ENCODE results near the gene CTPS1. TPM values are rescaled to one million over a fixed set of nuclear protein-coding genes. Genes with fewer than 3 reads are reported as not detected.

Gene CTPS1
- total RNA-seq, 1 donor = 19.2 TPM

DNA sequence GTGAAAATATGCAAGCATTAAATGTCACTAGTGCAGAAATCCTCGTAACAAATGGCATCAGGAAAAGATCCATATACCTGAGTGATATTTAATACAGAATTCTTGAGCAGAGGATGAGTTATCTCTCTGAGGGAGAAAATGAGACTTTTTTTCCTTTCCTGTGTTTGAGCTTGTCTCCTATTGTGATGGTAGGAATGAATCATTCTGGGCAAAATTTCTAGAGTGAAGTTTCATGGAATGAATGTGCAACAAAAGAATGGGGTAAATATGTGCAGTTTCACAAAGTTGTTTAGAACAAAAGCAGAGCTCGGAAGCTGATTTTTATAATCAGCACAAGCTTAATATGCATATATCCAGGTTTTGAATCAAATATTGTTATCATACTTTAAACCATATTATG lies 4.6 kb downstream of the CTPS1 start:
- peaks cover 83% of the 10 kb centered on the region for H3K79me2 ChIP-seq (ENCODE audit: insufficient read depth, low read length)
- H3K36me3 ChIP-seq (ENCODE audit: insufficient read depth, low read length) = peaks cover 52% of the 10 kb centered on the region
- H3K4me3 ChIP-seq (ENCODE audit: insufficient read depth, low read length) = no peak overlapping the region
- H3K27ac ChIP-seq (ENCODE audit: low read depth, low read length) = peak overlapping the region; percentile 55
- H4K20me1 ChIP-seq (ENCODE audit: insufficient read depth, low read length) = peaks cover 21% of the 10 kb centered on the region
- H3K4me2 ChIP-seq (ENCODE audit: insufficient read depth, low read length) = no peak overlapping the region
- H3K9me3 ChIP-seq (ENCODE audit: low read depth, low read length) = no peaks in the 10 kb centered on the region
- TF ChIP-seq, protein P1, sequence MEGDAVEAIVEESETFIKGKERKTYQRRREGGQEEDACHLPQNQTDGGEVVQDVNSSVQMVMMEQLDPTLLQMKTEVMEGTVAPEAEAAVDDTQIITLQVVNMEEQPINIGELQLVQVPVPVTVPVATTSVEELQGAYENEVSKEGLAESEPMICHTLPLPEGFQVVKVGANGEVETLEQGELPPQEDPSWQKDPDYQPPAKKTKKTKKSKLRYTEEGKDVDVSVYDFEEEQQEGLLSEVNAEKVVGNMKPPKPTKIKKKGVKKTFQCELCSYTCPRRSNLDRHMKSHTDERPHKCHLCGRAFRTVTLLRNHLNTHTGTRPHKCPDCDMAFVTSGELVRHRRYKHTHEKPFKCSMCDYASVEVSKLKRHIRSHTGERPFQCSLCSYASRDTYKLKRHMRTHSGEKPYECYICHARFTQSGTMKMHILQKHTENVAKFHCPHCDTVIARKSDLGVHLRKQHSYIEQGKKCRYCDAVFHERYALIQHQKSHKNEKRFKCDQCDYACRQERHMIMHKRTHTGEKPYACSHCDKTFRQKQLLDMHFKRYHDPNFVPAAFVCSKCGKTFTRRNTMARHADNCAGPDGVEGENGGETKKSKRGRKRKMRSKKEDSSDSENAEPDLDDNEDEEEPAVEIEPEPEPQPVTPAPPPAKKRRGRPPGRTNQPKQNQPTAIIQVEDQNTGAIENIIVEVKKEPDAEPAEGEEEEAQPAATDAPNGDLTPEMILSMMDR (IDR thresholded peaks at IDR 0.05; ENCODE audit: extremely low read depth, low read depth, low read length) = no peak
- H3K27me3 ChIP-seq (ENCODE audit: insufficient read depth, low read length) = no peaks in the 10 kb centered on the region
- H2AFZ ChIP-seq (ENCODE audit: low read length) = no peak overlapping the region
- no peak for DNase-seq (ENCODE audit: insufficient read length, low spot score, missing footprints)
- H3K4me1 ChIP-seq (ENCODE audit: insufficient read depth, low read length) = peaks cover 47% of the 10 kb centered on the region

DNA sequence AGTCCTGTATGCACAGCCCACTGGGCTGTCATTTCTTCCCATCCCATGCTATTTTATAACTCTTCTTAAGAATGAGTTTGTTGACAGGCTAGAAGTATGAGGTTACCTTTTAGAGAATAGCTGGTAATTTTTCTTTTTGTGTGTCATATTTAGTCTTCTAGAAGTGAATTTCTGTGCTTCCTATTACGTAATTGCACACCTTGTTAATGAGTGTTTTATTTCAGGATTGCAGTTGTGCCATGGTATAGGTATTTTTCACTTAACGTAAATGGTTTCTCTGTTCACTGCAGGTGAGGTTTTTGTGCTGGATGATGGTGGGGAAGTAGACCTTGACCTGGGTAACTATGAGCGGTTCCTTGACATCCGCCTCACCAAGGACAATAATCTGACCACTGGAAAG lies 5.0 kb downstream of the CTPS1 start:
- TF ChIP-seq, protein P1 (IDR thresholded peaks at IDR 0.05; ENCODE audit: extremely low read depth, low read depth, low read length) = no peak
- Histone ChIP-seq H3K79me2 (ENCODE audit: insufficient read depth, low read length) (peaks cover 85% of the 10 kb centered on the region), H3K27me3 (ENCODE audit: insufficient read depth, low read length) (no peaks in the 10 kb centered on the region), H3K4me2 (ENCODE audit: insufficient read depth, low read length) (no peak overlapping the region), H3K4me3 (ENCODE audit: insufficient read depth, low read length) (no peak overlapping the region), H4K20me1 (ENCODE audit: insufficient read depth, low read length) (peaks cover 21% of the 10 kb centered on the region), H2AFZ (ENCODE audit: low read length) (no peak overlapping the region), H3K9me3 (ENCODE audit: low read depth, low read length) (no peaks in the 10 kb centered on the region), H3K4me1 (ENCODE audit: insufficient read depth, low read length) (peaks cover 47% of the 10 kb centered on the region), H3K27ac (ENCODE audit: low read depth, low read length) (peak overlapping the region; percentile 55), H3K36me3 (ENCODE audit: insufficient read depth, low read length) (peaks cover 57% of the 10 kb centered on the region)
- DNase-seq (ENCODE audit: insufficient read length, low spot score, missing footprints) = no peak

DNA sequence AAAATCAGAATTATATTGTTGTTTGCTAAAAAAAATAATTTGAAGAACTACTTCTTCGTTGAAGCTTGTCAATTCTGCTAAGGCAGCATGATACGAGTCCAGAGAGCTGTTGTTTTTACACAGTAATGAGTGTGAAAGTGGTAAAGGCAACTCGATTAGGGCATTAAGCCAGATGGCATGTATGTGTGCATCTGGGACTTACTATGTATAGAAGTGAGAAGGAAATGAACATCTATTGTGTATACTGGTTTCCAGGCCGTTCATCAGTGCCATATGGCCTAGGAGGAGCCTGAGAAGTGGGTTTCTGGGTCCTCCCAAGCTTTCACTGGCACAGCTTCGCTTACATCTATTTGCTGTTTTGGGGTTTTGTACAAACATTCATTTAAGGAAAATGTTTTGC lies 5.7 kb downstream of the CTPS1 start:
- TF ChIP-seq, protein P1 (IDR thresholded peaks at IDR 0.05; ENCODE audit: extremely low read depth, low read depth, low read length) = no peak
- Histone ChIP-seq H4K20me1 (ENCODE audit: insufficient read depth, low read length) (peaks cover 21% of the 10 kb centered on the region), H3K36me3 (ENCODE audit: insufficient read depth, low read length) (peaks cover 63% of the 10 kb centered on the region), H3K79me2 (ENCODE audit: insufficient read depth, low read length) (peaks cover 88% of the 10 kb centered on the region), H3K9me3 (ENCODE audit: low read depth, low read length) (no peaks in the 10 kb centered on the region), H3K4me3 (ENCODE audit: insufficient read depth, low read length) (no peak overlapping the region), H3K27ac (ENCODE audit: low read depth, low read length) (no peak overlapping the region), H3K27me3 (ENCODE audit: insufficient read depth, low read length) (no peaks in the 10 kb centered on the region), H3K4me1 (ENCODE audit: insufficient read depth, low read length) (peaks cover 47% of the 10 kb centered on the region), H2AFZ (ENCODE audit: low read length) (no peak overlapping the region), H3K4me2 (ENCODE audit: insufficient read depth, low read length) (no peak overlapping the region)
- no peak for DNase-seq (ENCODE audit: insufficient read length, low spot score, missing footprints)

DNA sequence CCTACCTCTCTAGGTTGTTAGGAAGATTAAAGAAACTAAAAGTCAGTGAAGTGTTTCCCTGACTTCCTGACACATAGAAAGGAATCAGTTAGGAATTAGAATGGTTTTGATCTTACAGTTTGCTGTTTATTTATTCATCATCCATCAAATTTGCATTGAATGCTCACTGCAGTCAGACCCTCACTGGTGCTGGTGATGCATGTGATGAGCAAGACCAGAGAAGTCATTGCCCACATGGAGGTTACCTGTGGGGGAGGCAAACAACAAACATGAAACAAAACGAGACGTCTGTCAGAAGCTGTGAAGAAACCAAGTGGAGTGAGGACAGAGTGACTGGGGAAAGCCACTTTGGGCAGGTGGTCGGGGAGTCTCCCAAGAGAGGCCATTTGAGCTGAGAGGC lies 6.4 kb downstream of the CTPS1 start:
- Histone ChIP-seq H3K27ac (ENCODE audit: low read depth, low read length) (no peak overlapping the region), H3K4me2 (ENCODE audit: insufficient read depth, low read length) (no peak overlapping the region), H3K27me3 (ENCODE audit: insufficient read depth, low read length) (no peaks in the 10 kb centered on the region), H2AFZ (ENCODE audit: low read length) (no peak overlapping the region), H3K79me2 (ENCODE audit: insufficient read depth, low read length) (peaks cover 88% of the 10 kb centered on the region), H3K4me1 (ENCODE audit: insufficient read depth, low read length) (peaks cover 41% of the 10 kb centered on the region), H3K4me3 (ENCODE audit: insufficient read depth, low read length) (no peak overlapping the region), H3K36me3 (ENCODE audit: insufficient read depth, low read length) (peaks cover 70% of the 10 kb centered on the region), H3K9me3 (ENCODE audit: low read depth, low read length) (no peaks in the 10 kb centered on the region), H4K20me1 (ENCODE audit: insufficient read depth, low read length) (peaks cover 22% of the 10 kb centered on the region)
- TF ChIP-seq, protein P1 (IDR thresholded peaks at IDR 0.05; ENCODE audit: extremely low read depth, low read depth, low read length) = no peak
- no peak for DNase-seq (ENCODE audit: insufficient read length, low spot score, missing footprints)

Data from osteoblast (primary cell).